HEK293 (cell line): Measurements from ENCODE around the gene SYNGR3.

Experiments
- CTCF ChIA-PET: fragments of 350-600 bp; formaldehyde crosslinking; extraction: SDS; loops from one replicate; lab custom pipeline; 2021; ENCODE audit warnings: antibody characterized with exemption; lab: Yijun Ruan, JAX
- POLR2A ChIA-PET: fragments of 300-600 bp; formaldehyde crosslinking; extraction: SDS; loops from one replicate; lab custom pipeline; 2020; ENCODE audit warnings: antibody characterized with exemption, inconsistent platforms; lab: Yijun Ruan, JAX
- H3K27ac ChIP-seq: fragments of 200-500 bp; sonication (Bioruptor generic); 2 replicates; pipeline ENCODE4 v1.5.1; 2014; ENCODE audit warnings: low read depth, low read length, control low read depth, inconsistent platforms; ENCODE audit errors: extremely low read depth
- H3K36me3 ChIP-seq, 2 experiments: fragments of 200-500 bp in 1 of 2; sonication (Bioruptor generic) in 1 of 2; 1 replicate in 1 of 2; 2 replicates in 1 of 2; pipeline ENCODE4 v1.5.1; 2014 to 2017; ENCODE audit warnings: inconsistent platforms in 2 of 2, low read length in 2 of 2; ENCODE audit not compliant: control insufficient read depth in 2 of 2, insufficient read depth in 1 of 2
- H3K4me1 ChIP-seq: fragments of 200-500 bp; sonication (Bioruptor generic); 2 replicates; pipeline ENCODE4 v1.5.1; 2014; ENCODE audit warnings: mild to moderate bottlenecking, low read length, inconsistent platforms; ENCODE audit not compliant: control insufficient read depth, insufficient read depth
- H3K4me3 ChIP-seq: 2 replicates; pipeline ENCODE4 v1.5.1; 2011; ENCODE audit warnings: low read depth, mild to moderate bottlenecking, control low read depth, low read length, moderate library complexity
- H3K9me3 ChIP-seq: fragments of 200-500 bp; sonication (Bioruptor generic); 2 replicates; pipeline ENCODE4 v1.5.1; 2014; ENCODE audit warnings: low read depth, low read length, inconsistent platforms; ENCODE audit not compliant: control insufficient read depth, insufficient read depth
- BCL6B ChIP-seq: fragments of 450-650 bp; formaldehyde crosslinking; IDR thresholded peaks from 2 replicates; pipeline ENCODE4 v1.5.1; 2017; ENCODE audit warnings: missing biosample characterization, missing genetic modification characterization
- PRDM1 ChIP-seq: fragments of 450-650 bp; formaldehyde crosslinking; IDR thresholded peaks from 2 replicates; pipeline ENCODE4; 2016; ENCODE audit warnings: missing biosample characterization, missing genetic modification characterization
- PRDM2 ChIP-seq: fragments of 450-650 bp; formaldehyde crosslinking; IDR thresholded peaks from 2 replicates; pipeline ENCODE4 v1.5.1; 2016; ENCODE audit warnings: missing biosample characterization, missing genetic modification characterization, borderline replicate concordance
- SCRT1 ChIP-seq: fragments of 450-650 bp; formaldehyde crosslinking; IDR thresholded peaks from 2 replicates; pipeline ENCODE4 v1.5.1; 2016; ENCODE audit warnings: missing biosample characterization, missing genetic modification characterization, borderline replicate concordance
- SCRT2 ChIP-seq: fragments of 450-650 bp; formaldehyde crosslinking; IDR thresholded peaks from 2 replicates; pipeline ENCODE4 v1.5.1; 2016; ENCODE audit warnings: missing biosample characterization, missing genetic modification characterization
- ZNF148 ChIP-seq: fragments of 450-650 bp; formaldehyde crosslinking; IDR thresholded peaks from 2 replicates; pipeline ENCODE4 v1.5.0; 2017; ENCODE audit warnings: missing biosample characterization, missing genetic modification characterization, borderline replicate concordance
- ZNF302 ChIP-seq: fragments of 450-650 bp; formaldehyde crosslinking; IDR thresholded peaks from 2 replicates; pipeline ENCODE4 v1.5.1; 2016; ENCODE audit warnings: missing biosample characterization, missing genetic modification characterization, low read depth
- ZNF549 ChIP-seq: fragments of 450-650 bp; IDR thresholded peaks from 2 replicates; pipeline ENCODE4 v1.5.1; 2018; ENCODE audit warnings: missing biosample characterization, missing genetic modification characterization, mild to moderate bottlenecking, inconsistent platforms, moderate library complexity
- ZNF610 ChIP-seq: fragments of 450-650 bp; formaldehyde crosslinking; IDR thresholded peaks from 2 replicates; pipeline ENCODE4 v1.5.1; 2016; ENCODE audit warnings: missing biosample characterization, missing genetic modification characterization, borderline replicate concordance
- ZNF664 ChIP-seq: fragments of 450-650 bp; formaldehyde crosslinking; IDR thresholded peaks from 2 replicates; pipeline ENCODE4 v1.5.1; 2016; ENCODE audit warnings: missing biosample characterization, missing genetic modification characterization
- ZSCAN16 ChIP-seq: fragments of 450-650 bp; formaldehyde crosslinking; IDR thresholded peaks from 2 replicates; pipeline ENCODE4 v1.5.1; 2016; ENCODE audit warnings: missing biosample characterization, missing genetic modification characterization

Gene SYNGR3

GRCh38 chr16:1975432-1976215, 14.1 kb upstream of the SYNGR3 start:
- Histone ChIP-seq H3K4me3 (no peak overlapping the region), H3K36me3 (peaks cover 0 to 59% of the 10 kb centered on the region in 2 experiments; a peak in 1 of 3 replicates), H3K4me1 (no peaks in the 10 kb centered on the region)
- TF ChIP-seq SCRT1 (tag by site-specific recombination) (peak; percentile 76; the same call in 1 of the 2 replicates), SCRT2 (tag by site-specific recombination) (peak; percentile 93), ZNF610 (tag by site-specific recombination) (no peak)
- TF ChIP-seq, all 188 proteins: peak for 2
- Histone ChIP-seq H3K27ac (no peak overlapping the region), H3K9me3 (no peaks in the 10 kb centered on the region)
- ChIA-PET CTCF (interaction anchor here (0.5 kb wide), 1 partner anchor 7 kb away, joined by 4 read pairs; no protein-coding TSS in a partner anchor), POLR2A (interaction anchor here (1.2 to 10.1 kb wide), 2 partner anchors 10 to 180 kb away, joined by 4 to 76 read pairs; partner anchors contain the start of genes RPS2 and TRAF7)

- Histone ChIP-seq H3K4me1 (no peaks in the 10 kb centered on the region), H3K27ac (no peak overlapping the region), H3K9me3 (no peaks in the 10 kb centered on the region), H3K36me3 (peaks cover 0 to 59% of the 10 kb centered on the region in 2 experiments; a peak in 1 of 3 replicates), H3K4me3 (no peak overlapping the region)
- TF ChIP-seq BCL6B (tag by site-specific recombination) (no peak), PRDM1 (tag by site-specific recombination) (no peak), ZNF302 (tag by site-specific recombination) (no peak), PRDM2 (no peak), ZNF148 (tag by site-specific recombination) (no peak), ZSCAN16 (tag by site-specific recombination) (no peak), ZNF549 (tag by site-specific recombination) (no peak), ZNF664 (tag by site-specific recombination) (no peak)
- ChIA-PET POLR2A (interaction anchor here (0.5 to 10.1 kb wide), 3 partner anchors 11 to 179 kb away, joined by 4 to 76 read pairs (median 6); partner anchors contain the start of genes RPS2 and TRAF7), CTCF (no interaction called here)
These were observed 13.6 kb upstream of the SYNGR3 start for GRCh38 chr16:1976216-1976520.
